Measurements from ENCODE around the gene ENTR1.

Gene ENTR1

DNA sequence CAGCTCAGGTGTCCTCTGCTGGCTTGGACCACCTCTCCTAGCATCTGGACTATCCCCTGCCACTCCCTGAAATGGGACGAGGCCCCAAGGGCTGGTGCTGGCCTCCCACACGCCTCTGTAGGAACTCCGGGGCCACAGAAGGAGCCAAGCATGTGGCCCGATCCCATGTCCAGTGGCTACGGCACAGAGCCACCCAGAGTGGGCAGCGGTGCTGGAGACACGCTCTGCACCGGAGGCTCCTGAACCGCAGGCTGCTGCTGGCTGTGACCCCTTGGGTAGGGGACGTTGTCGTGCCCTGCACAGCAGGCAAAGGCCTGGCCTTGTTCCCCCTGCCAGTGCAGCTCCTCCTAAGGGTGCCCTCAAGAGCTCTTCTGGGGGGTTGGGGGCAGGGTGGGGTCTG lies 30.5 kb downstream of the ENTR1 start:
- H3K4me3 ChIP-seq, result no peak overlapping the region
- no peak overlapping the region for H3K27ac ChIP-seq
- TF ChIP-seq, protein P1, sequence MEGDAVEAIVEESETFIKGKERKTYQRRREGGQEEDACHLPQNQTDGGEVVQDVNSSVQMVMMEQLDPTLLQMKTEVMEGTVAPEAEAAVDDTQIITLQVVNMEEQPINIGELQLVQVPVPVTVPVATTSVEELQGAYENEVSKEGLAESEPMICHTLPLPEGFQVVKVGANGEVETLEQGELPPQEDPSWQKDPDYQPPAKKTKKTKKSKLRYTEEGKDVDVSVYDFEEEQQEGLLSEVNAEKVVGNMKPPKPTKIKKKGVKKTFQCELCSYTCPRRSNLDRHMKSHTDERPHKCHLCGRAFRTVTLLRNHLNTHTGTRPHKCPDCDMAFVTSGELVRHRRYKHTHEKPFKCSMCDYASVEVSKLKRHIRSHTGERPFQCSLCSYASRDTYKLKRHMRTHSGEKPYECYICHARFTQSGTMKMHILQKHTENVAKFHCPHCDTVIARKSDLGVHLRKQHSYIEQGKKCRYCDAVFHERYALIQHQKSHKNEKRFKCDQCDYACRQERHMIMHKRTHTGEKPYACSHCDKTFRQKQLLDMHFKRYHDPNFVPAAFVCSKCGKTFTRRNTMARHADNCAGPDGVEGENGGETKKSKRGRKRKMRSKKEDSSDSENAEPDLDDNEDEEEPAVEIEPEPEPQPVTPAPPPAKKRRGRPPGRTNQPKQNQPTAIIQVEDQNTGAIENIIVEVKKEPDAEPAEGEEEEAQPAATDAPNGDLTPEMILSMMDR (IDR thresholded peaks at IDR 0.05), result no peak
- DNase-seq (ENCODE audit: low spot score), result no peak

GRCh38 chr9:136379401-136379800 lies 31.0 kb downstream of the ENTR1 start:
- TF ChIP-seq, protein P1 (IDR thresholded peaks at IDR 0.05), result no peak
- no peak for DNase-seq (ENCODE audit: low spot score)
- no peak overlapping the region for H3K4me3 ChIP-seq
- no peak overlapping the region for H3K27ac ChIP-seq

GRCh38 chr9:136379003-136379287 lies 31.5 kb downstream of the ENTR1 start:
- no peak overlapping the region for H3K27ac ChIP-seq
- H3K4me3 ChIP-seq, result no peak overlapping the region
- TF ChIP-seq, protein P1 (IDR thresholded peaks at IDR 0.05), result no peak
- no peak for DNase-seq (ENCODE audit: low spot score)

DNA sequence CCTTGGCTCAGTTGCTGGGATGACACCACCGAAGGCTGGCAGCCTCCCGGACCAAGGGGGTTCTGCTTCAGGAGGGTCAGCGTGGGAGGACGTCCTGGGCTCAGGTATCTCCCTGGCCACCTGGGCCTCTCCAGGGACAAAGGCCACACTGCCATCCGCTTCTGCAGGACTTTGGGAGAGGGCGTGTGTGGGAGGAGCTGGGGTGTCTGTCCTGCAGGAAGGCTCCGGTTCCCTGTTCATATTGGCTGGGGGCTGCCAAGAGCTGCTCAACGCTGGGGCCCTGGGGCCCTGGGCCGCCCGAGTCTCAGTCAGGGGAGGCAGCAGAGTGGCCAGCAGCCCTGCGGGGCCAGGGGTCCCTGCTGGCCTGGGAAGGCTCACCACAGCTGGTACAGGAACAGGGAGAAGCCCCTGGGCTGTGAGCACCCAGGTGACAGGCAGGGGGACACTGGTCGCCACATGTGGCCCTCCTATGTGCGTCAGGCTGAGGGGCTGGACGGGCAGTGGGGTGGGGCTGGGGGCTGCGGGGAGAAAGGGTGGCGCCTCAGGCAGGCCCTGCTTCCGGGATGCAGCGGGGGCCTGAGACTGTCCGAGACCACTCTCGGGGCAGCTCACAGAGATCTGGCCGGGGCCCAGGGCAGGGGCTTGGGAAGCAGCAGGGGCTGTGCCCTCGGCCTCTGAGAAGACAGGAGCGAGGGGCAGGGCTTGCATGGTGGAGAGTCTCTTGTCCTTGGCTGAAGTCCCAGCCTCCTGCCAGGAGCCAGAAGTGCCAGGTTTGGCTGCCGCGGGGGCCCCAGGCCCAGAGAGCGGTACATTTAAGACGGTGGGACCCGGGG lies 32.0 kb downstream of the ENTR1 start:
- Histone ChIP-seq H3K27ac (no peak overlapping the region), H3K4me3 (no peak overlapping the region)
- DNase-seq (ENCODE audit: low spot score), result no peak
- TF ChIP-seq, protein P1 (IDR thresholded peaks at IDR 0.05), result no peak

DNA sequence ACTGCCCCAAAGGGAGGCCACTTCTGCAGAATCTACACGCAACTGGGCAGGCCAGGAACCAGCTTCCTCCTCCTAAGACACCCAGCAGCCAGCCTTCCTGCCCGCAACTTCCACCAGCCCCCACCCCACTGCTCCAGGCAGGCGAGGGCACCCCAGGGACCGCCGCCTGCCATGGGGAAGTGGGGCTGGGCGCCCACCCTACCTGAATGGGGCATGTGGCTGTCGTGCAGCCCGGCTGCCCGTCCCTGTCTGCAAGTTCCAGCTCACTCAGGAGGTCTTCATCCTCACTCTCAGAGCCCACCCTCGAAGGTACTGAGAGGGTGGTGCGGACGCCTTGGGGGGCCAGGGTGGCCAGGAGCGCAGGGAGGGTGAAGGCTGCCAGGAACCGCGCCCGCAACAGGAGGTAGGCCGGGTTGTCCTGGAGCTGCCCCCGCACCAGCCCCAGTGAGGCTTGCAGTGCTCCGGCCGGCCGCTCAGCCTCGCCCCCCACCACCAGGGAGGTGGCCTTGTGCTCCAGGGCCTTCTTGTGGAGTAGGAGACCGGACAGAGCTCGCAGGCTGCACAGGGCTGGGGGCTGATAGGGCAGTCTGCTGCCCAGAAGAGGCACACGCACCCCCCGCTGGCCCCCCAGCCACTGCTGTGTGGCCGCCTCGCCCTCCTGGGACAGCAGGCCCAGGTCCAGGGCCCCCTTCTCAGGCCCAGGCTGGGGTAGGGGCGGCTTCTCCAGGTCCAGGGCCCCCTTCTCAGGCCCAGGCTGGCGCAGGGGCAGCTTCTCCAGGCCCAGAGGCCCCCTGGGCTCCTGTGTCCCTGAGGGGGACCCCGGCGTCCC lies 32.9 kb downstream of the ENTR1 start:
- TF ChIP-seq, protein P1 (IDR thresholded peaks at IDR 0.05), result no peak
- Histone ChIP-seq H3K4me3 (no peak overlapping the region), H3K27ac (no peak overlapping the region)
- no peak for DNase-seq (ENCODE audit: low spot score)

DNA sequence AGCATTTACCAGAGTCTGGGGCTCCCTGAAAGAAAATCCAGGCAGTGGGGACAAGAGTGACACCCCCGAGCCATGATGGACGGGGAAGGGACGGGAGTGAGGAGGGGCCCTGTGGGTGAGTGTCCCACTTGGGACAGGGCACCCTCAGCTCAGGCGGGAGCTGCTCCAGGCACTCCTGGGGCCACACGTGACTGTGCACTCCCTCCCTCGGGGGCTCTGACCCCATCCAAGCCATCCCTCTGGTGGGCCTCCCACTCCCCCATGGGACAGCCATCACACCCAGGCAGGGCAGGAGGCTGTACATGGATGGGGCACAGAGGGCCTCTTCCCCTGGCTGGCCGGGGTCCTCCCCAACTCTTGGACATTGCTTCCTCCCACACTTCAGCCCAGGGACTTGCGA lies 34.0 kb downstream of the ENTR1 start:
- no peak for DNase-seq (ENCODE audit: low spot score)
- TF ChIP-seq, protein P1 (IDR thresholded peaks at IDR 0.05), result no peak
- Histone ChIP-seq H3K4me3 (no peak overlapping the region), H3K27ac (no peak overlapping the region)
